Coronary artery (tissue), 2 donors: ENCODE data around the gene ORM1.

ENCODE experiments used
- DNase-seq: peaks from one replicate; pipeline ENCODE4 v3.0.0-alpha.2; 2017; ENCODE audit warnings: low spot score
- H3K27ac ChIP-seq, 2 donors: fragments of 200-600 bp; sonication (generic); one replicate each; pipeline ENCODE4 v1.5.1; 2016 to 2019
- H3K4me3 ChIP-seq: fragments of 200-600 bp; sonication (generic); 2 replicates; pipeline ENCODE4 v1.5.1; 2016; ENCODE audit warnings: mild to moderate bottlenecking, moderate library complexity
- CTCF ChIP-seq: fragments of 200-600 bp; sonication (generic); IDR thresholded peaks from one replicate; pipeline ENCODE4 v1.5.1; 2019; ENCODE audit warnings: antibody characterized with exemption

Gene ORM1

GRCh38 chr9:114287763-114288192, 35.1 kb upstream of the ORM1 start:
- Histone ChIP-seq H3K4me3 (no peak overlapping the region), H3K27ac (peak overlapping the region in 1 of 2 donors; percentile 33)
- TF ChIP-seq CTCF = no peak
- DNase-seq = peak; percentile 71

GRCh38 chr9:114288193-114289091, 34.5 kb upstream of the ORM1 start:
- Histone ChIP-seq H3K27ac (peak overlapping the region in 1 of 2 donors; percentile 33), H3K4me3 (no peak overlapping the region)
- no peak for TF ChIP-seq CTCF
- peak; percentile 62 for DNase-seq

GRCh38 chr9:114289106-114289505, 33.8 kb upstream of the ORM1 start:
- Histone ChIP-seq H3K4me3 (no peak overlapping the region), H3K27ac (no peak overlapping the region)
- peak; percentile 67 for DNase-seq
- no peak for TF ChIP-seq CTCF

GRCh38 chr9:114289571-114290481, 33.1 kb upstream of the ORM1 start:
- no peak overlapping the region for H3K27ac ChIP-seq
- no peak overlapping the region for H3K4me3 ChIP-seq
- no peak for TF ChIP-seq CTCF
- DNase-seq = peak; percentile 60

- no peak overlapping the region for H3K27ac ChIP-seq
- no peak for TF ChIP-seq CTCF
- H3K4me3 ChIP-seq = no peak overlapping the region
- DNase-seq = peak; percentile 52
Measured at GRCh38 chr9:114290561-114290986, 32.3 kb upstream of the ORM1 start.

GRCh38 chr9:114291064-114291474, 31.8 kb upstream of the ORM1 start:
- no peak overlapping the region for H3K27ac ChIP-seq
- no peak overlapping the region for H3K4me3 ChIP-seq
- peak; percentile 81 for DNase-seq
- TF ChIP-seq CTCF = peak; percentile 90
